T-helper 2 cell treated with Interferon-gamma antibody and Interleukin-4, amounts not matched to agents 5 μg/mL and 100 μg/mL, for 36 hours (primary cell): ENCODE data around the gene CHST4.
"Not testable (repeated sequence)": the region's sequence is repeated elsewhere in the genome, so short reads cannot be mapped to it uniquely, and the experiment has no call there.

Experiments used
- DNase-seq: peaks from one replicate; pipeline ENCODE4 v3.0.0; 2021; ENCODE audit warnings: low spot score
- H3K27ac Mint-ChIP-seq: one replicate; pipeline ENCODE4 v1.8.0; 2021; ENCODE audit warnings: mild to moderate bottlenecking, mixed read lengths
- H3K27me3 Mint-ChIP-seq: one replicate; pipeline ENCODE4 v1.8.0; 2021; ENCODE audit warnings: low read depth, mixed read lengths
- H3K36me3 Mint-ChIP-seq: one replicate; pipeline ENCODE4 v1.8.0; 2021; ENCODE audit warnings: low read depth, mixed read lengths
- H3K4me1 Mint-ChIP-seq: one replicate; pipeline ENCODE4 v1.8.0; 2021; ENCODE audit warnings: low read depth, mixed read lengths
- H3K4me3 Mint-ChIP-seq: one replicate; pipeline ENCODE4 v1.8.0; 2022; ENCODE audit warnings: mild to moderate bottlenecking, moderate library complexity, mixed read lengths
- H3K9me3 Mint-ChIP-seq: one replicate; pipeline ENCODE4 v1.8.0; 2021; ENCODE audit warnings: mixed read lengths

The CHST4 gene

DNA sequence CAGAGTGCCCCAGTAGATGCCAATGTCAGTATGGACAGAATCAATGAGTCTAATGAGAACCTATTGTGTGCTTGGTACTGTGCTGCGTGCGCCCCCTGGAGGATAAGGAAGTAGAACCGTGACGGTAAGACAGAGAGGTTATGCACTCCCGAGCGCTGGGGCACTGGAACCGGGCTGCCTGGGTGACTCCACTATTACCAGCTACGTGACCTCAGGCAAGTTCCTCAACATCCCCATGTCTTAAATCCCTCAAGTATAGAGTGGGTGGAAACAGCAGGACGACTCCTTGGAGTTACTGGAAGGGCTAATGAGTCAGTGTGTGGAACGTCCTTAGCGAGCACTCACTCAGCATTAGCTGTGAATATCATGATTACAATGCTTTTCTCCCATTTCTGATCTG lies 16.2 kb downstream of the CHST4 start:
- Mint-ChIP-seq H3K27ac (no peak overlapping the region), H3K4me3 (no peak overlapping the region), H3K9me3 (no peaks in the 10 kb centered on the region), H3K27me3 (no peaks in the 10 kb centered on the region), H3K36me3 (no peaks in the 10 kb centered on the region), H3K4me1 (peaks cover 2% of the 10 kb centered on the region)
- peak; percentile 41 for DNase-seq

DNA sequence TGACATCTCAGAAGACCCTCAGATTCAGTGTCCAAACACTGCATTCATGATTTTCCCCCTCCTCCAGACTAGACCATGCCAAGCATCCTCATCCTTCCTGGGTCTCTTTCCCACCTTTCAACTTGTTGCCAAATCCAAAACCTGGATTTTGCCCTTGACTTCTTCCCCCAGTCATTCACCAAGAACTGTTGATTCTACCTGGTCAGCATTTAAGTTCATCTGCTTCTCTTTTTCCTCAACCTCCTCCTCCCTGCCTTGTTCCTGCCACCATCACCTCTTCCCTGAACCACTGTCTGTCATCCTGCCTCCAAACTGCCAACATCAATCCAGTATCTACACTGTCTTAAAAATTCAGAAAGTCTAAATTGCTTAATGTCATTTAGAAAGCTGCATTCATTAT lies 20.9 kb downstream of the CHST4 start:
- Mint-ChIP-seq H3K4me1 (peaks cover 2% of the 10 kb centered on the region), H3K36me3 (no peaks in the 10 kb centered on the region), H3K27me3 (peaks cover 8% of the 10 kb centered on the region), H3K4me3 (no peak overlapping the region), H3K27ac (no peak overlapping the region), H3K9me3 (no peaks in the 10 kb centered on the region)
- no peak for DNase-seq

DNA sequence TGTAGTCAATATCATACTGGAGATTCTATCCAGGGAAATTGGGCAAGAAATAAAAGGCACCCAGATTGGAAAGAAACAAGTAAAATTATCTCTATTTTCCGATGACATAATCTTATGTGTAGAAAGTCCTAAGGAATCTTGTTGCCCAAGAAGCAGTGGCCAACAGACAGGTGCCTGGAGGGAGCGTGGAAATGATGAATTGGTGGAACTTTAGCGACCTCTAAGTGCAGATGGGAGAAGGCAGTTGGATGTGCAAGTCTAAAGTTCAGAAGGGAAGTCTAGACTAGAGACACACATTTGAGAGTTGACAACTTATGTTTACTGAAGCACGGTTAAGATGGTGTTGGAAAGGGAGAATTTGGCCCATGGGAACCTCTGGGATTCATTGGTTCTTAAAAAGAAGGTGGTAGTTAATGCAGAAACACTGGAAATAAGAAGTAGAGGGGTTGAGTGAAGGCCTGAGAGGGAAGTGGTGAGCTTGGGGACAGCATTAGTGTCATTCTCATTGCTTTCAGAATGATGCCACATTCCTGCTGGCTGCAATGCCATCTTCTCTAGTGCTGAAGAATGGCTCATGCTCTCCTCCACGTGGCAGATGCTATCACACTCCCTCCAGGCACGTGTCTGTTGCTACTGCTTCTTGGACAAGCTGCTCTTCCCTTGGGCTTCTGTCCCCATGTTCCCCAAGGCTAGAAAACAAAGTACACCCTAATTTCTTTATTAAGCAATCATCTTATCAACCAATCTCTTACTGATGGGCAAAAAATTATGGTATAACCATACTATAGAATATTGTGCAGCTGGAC lies 26.7 kb downstream of the CHST4 start:
- no peaks in the 10 kb centered on the region for H3K4me1 Mint-ChIP-seq
- H3K36me3 Mint-ChIP-seq, result no peaks in the 10 kb centered on the region
- peaks cover 19% of the 10 kb centered on the region for H3K27me3 Mint-ChIP-seq
- H3K9me3 Mint-ChIP-seq, result no peaks in the 10 kb centered on the region
- no peak for DNase-seq
- H3K27ac Mint-ChIP-seq, result no peak overlapping the region
- no peak overlapping the region for H3K4me3 Mint-ChIP-seq

DNA sequence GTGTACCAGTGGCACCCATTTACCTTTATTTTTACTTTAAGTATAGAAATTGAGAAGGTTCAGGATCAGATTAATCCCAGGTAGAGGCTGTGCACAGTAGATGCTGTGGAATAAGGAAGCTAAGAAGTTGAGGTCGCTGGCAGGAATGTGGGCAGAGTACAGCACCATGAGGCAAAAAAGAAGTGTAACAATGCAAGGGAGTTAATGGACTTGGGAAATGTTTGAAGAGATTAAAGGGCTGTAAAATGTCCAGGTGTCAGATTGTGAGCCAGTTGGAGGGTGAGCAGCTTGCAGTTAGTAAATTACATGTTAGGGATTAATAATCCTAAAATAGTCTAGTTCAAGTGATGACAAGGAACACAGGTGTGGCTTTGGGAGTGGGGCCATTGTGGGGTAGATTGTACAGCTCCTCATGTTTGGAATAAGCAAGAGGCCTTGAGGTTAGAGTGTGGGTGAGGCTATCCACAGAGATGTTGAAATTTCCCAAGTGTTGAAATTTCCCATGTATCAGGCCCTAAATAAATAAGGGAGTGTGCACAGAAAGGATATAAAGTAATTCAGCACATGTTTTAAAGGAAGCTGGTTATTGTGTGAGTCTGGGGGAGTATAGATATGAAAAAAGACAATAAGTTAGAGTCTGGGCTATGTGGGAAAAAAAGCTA lies 29.1 kb downstream of the CHST4 start:
- Mint-ChIP-seq H3K9me3 (no peaks in the 10 kb centered on the region), H3K4me1 (no peaks in the 10 kb centered on the region), H3K4me3 (no peak overlapping the region), H3K36me3 (no peaks in the 10 kb centered on the region), H3K27me3 (peaks cover 34% of the 10 kb centered on the region), H3K27ac (no peak overlapping the region)
- DNase-seq, result no peak

DNA sequence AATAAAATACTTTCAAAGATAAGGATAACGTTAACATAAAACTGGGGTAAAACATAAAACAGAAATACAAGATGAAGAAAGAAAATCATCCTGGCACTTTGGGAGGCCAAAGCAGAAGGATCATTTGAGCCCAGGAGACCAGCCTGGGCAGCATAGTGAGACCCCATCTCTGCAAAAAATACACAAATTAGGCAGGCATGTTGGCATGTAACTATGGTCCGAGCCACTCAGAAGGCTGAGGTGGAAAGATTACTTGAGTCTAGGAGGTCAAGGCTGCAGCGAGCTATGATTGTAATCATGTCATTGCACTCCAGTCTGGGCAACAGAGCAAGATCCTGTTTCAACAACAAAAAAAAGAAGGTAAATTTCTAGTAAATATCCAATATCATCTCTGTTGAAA lies 31.1 kb downstream of the CHST4 start:
- Mint-ChIP-seq H3K9me3 (peaks cover 9% of the 10 kb centered on the region), H3K4me3 (no peak overlapping the region), H3K27ac (no peak overlapping the region), H3K36me3 (no peaks in the 10 kb centered on the region), H3K4me1 (no peaks in the 10 kb centered on the region), H3K27me3 (peaks cover 24% of the 10 kb centered on the region)
- no peak for DNase-seq

DNA sequence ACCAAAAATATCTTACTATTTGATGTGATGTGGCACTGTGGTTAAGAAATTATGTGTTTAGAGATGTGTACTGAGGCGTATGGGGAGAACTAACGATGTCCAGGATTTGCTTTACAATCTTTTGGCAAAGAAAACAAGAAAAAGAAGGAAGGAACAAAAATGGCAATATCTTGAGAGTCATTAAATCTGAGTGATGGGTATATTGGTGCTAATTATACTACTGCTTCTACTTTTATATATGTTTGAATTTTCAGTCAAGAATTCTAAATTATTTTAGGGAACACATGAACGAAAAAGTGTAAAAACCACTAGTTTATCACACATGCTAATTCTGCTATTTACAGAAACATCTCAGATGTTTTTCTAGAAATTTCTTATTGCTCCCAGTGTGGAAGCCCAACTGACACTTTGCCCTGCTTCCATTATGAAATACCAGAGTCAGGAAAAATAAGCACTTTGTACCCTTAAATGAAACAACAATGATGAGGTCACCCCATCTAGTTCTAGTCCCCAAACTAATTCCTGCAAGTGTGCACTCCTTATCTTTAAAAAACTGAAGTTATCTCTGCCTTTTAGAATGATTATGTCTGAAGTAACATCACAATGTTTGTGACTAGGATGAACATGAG lies 31.8 kb downstream of the CHST4 start:
- Mint-ChIP-seq H3K36me3 (no peaks in the 10 kb centered on the region), H3K9me3 (peaks cover 15% of the 10 kb centered on the region), H3K4me3 (no peak overlapping the region), H3K4me1 (no peaks in the 10 kb centered on the region), H3K27me3 (peaks cover 21% of the 10 kb centered on the region), H3K27ac (no peak overlapping the region)
- DNase-seq, result no peak

DNA sequence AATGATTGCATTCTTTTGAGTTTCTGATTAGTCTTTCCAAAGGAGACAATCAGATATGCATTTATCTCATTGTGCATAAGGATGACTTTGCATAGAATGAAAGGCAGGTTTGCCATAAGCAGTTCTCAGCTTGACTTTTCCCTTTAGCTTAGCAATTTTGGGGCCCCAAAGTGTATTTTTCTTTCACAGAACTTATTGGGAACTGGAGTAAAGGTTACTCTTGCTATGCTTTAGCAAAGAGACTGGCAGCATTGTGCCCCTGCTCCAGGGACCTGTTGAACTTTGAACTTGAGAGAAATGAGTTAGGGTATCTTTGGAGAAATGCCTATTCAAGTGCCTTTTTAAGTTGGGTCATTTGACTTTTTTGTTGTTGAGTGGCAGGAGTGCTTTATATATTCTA lies 33.6 kb downstream of the CHST4 start:
- no peak for DNase-seq
- no peak overlapping the region for H3K4me3 Mint-ChIP-seq
- no peaks in the 10 kb centered on the region for H3K36me3 Mint-ChIP-seq
- H3K4me1 Mint-ChIP-seq, result peaks cover 6% of the 10 kb centered on the region
- peaks cover 15% of the 10 kb centered on the region for H3K9me3 Mint-ChIP-seq
- peaks cover 21% of the 10 kb centered on the region for H3K27me3 Mint-ChIP-seq
- no peak overlapping the region for H3K27ac Mint-ChIP-seq

DNA sequence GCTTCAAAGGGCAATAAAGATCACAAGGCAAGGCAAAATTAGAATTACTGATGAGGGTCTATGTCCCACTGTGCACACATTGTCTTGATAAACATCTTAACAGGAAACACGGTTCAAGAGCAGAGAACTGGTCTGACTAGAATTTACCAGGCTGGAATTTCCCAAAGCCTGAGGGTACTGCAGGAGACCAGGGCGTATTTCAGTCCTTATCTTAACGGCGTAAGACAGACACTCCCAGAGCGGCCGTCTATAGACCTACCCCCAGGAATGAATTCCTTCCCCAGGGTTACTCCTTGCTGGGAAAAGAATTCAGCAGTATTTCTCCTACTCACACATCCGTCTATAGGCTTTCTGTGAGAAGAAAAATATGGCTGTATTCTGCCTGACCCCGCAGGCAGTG lies 35.7 kb downstream of the CHST4 start:
- H3K4me1 Mint-ChIP-seq, result peaks cover 17% of the 10 kb centered on the region

DNA sequence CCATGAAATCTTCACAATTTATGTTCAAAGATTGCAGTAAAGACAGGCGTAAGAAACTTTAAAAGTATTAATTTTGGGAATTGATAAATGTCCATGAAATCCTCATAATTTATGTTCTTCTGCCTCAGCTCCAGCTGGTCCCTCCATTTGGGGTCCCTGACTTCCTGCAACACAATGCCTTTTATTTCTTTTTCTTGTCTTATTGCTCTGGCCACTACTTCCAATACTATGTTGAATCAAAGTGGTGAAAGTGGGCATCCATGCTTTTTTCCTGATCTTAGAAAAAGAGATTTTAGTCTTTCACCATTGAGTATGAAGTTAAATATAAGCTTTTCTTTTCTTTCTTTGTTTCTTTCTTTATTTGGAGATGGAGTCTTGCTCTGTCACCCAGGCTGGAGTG lies 36.3 kb downstream of the CHST4 start:
- no peaks in the 10 kb centered on the region for H3K36me3 Mint-ChIP-seq
- no peak overlapping the region for H3K4me3 Mint-ChIP-seq
- no peak for DNase-seq
- no peak overlapping the region for H3K27ac Mint-ChIP-seq
- H3K27me3 Mint-ChIP-seq, result peaks cover 18% of the 10 kb centered on the region
- H3K4me1 Mint-ChIP-seq, result peaks cover 17% of the 10 kb centered on the region
- peaks cover 15% of the 10 kb centered on the region for H3K9me3 Mint-ChIP-seq

More for the DNA sequence above, 35.7 kb downstream of the CHST4 start:
- H3K4me3 Mint-ChIP-seq, DNase-seq, H3K27ac Mint-ChIP-seq, H3K36me3 Mint-ChIP-seq: not testable (repeated sequence)
- H3K9me3 Mint-ChIP-seq, result peaks cover 15% of the 10 kb centered on the region
- peaks cover 18% of the 10 kb centered on the region for H3K27me3 Mint-ChIP-seq

DNA sequence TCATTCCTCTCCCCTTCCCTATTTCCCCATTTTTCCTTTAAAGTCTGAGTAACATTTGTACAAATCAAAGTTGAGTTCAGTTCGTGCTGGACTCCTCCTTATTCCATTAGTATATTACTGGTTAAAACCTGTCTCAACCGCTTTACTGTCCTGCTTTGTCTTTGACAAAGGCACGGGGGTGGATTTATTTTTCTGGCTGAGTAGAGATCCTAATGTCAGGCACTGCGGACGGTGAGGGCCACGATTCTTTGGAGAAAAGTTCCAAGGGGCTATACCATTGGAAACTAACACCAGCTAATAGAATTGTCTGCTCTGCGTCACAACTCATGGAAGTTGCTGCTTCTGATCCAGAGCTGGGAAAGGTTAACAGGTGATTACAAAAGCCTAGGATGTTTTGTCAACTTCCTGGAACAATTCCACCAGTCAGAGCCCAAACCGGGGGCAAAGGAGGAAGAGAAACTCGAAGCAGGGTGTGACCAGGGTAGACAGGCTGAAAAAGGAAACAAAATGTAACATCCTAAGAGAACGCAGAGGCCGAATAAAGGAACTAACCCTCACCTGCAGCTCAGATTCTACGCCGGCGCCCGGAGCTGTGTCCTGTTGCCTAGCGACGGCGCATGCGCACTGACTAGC lies 38.2 kb downstream of the CHST4 start:
- no peak for DNase-seq
- H3K27ac Mint-ChIP-seq, result peak overlapping the region; percentile 89
- H3K4me1 Mint-ChIP-seq, result peaks cover 17% of the 10 kb centered on the region
- H3K4me3 Mint-ChIP-seq, result peak overlapping the region; percentile 86
- no peaks in the 10 kb centered on the region for H3K36me3 Mint-ChIP-seq
- H3K9me3 Mint-ChIP-seq, result peaks cover 15% of the 10 kb centered on the region
- peaks cover 4% of the 10 kb centered on the region for H3K27me3 Mint-ChIP-seq

DNA sequence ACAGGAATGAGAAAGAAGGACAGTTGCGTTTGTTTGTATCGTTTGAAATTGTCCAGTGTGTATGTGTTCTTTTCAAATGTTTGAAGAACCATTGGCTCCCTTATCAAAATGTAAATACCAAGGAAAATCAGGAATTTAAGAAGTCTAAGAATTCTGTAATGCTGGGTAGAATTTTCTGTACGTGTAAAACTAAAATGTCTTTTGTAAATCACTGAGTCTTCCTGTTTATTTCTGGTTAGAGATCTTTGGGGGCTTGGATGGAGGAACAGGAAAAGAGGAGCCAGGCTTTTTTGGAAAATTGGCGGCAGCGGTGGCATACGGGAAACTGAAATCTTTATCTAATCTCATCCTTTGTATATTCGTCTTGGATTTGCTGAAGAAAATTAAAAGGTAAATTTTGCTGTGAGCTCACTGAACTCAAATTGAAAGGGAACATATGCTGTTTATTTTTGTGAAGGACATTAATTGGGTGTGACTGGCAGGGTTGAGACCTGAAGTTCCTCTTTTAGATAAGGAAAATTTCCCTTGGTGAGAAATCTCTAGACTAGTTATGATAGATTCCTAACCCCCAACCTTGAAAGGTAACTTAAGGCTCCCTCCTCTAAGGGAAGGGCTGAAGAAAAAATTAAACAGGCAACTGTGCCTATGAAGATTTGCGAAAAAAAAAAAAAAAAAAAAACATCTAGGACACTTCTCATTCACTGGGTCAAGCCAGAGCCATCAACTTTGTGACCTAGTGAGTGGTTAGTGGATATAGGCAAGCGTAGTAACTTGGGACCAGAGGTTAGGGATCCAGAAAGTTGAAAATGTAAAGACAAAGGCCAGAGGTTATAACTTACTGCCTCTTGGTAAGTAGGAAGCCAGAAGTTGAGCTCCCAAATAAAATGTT lies 39.8 kb downstream of the CHST4 start:
- H3K4me3 Mint-ChIP-seq, result peak overlapping the region; percentile 86
- H3K9me3 Mint-ChIP-seq, result peaks cover 15% of the 10 kb centered on the region
- DNase-seq, result no peak
- H3K27ac Mint-ChIP-seq, result peak overlapping the region; percentile 89
- H3K27me3 Mint-ChIP-seq, result peaks cover 3% of the 10 kb centered on the region
- H3K4me1 Mint-ChIP-seq, result peaks cover 17% of the 10 kb centered on the region
- H3K36me3 Mint-ChIP-seq, result no peaks in the 10 kb centered on the region

DNA sequence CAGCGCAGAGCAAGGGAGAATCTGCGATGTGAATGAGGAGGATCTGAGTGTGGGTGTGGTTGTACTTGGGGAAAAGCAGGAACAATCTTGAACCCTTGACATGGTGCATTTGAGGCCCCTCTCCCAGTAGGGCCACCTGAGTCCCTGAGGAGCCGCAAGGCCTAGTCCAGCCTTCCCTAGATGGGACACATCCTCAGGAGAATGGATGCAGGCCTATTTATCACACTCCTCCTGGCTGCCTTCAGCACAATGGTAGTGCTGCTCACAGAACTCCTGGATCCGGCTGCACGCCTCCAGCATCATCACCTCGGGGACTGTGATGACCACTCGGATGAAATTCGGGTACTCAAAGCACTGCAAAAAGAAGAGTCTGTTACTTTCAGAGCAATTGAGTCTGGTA lies 41.7 kb downstream of the CHST4 start:
- Mint-ChIP-seq H3K4me3 (no peak overlapping the region), H3K27me3 (peaks cover 6% of the 10 kb centered on the region), H3K36me3 (no peaks in the 10 kb centered on the region), H3K9me3 (peaks cover under 1% of the 10 kb centered on the region), H3K4me1 (peaks cover 17% of the 10 kb centered on the region), H3K27ac (no peak overlapping the region)
- no peak for DNase-seq

DNA sequence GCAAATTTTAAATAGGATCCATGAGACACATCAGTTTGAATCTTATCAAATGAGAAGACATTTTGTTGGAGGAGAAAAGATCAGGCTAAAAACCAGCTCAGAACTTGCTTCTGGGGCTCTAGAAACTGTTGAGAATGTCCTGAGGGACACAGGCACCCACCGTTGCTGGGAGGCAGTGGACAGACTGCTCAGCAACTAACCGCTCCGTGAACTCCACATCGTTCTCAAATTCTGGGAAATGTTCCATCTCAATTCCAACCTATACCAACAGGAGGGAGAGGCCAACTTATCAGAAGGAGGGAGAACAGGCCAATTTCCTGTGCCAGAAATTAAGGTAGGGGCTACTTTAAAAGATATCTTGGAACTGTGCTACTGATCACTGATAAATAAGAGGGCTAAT lies 42.3 kb downstream of the CHST4 start:
- H3K27me3 Mint-ChIP-seq, result peaks cover 9% of the 10 kb centered on the region
- peaks cover 17% of the 10 kb centered on the region for H3K4me1 Mint-ChIP-seq
- H3K27ac Mint-ChIP-seq, result no peak overlapping the region
- no peaks in the 10 kb centered on the region for H3K9me3 Mint-ChIP-seq
- no peak for DNase-seq
- no peaks in the 10 kb centered on the region for H3K36me3 Mint-ChIP-seq
- no peak overlapping the region for H3K4me3 Mint-ChIP-seq
